ENCODE measurements around the gene NUP133. TPM values are rescaled to one million over a fixed set of nuclear protein-coding genes. Genes with fewer than 3 reads are reported as not detected.

The NUP133 gene
- total and polyA plus RNA-seq, 8 donors: 6.3 to 18.7 (median 14.6) TPM

GRCh38 chr1:229509576-229509975, 1.4 kb upstream of the NUP133 start:
- Histone ChIP-seq H3K27ac (no peak overlapping the region), H3K4me3 (no peak overlapping the region), H3K4me1 (peaks cover 0 to 19% (median 11%) of the 10 kb centered on the region in 3 donors), H3K36me3 (no peaks in the 10 kb centered on the region), H3K27me3 (no peaks in the 10 kb centered on the region), H3K9me3 (no peaks in the 10 kb centered on the region)
- TF ChIP-seq CTCF (IDR thresholded peaks at IDR 0.05): no peak
- FAIRE-seq (no peak), ATAC-seq (no peak), DNase-seq (no peak)
- 42 to 47% methylated on average over 2 of the region's 2 CpGs for WGBS, 2 donors
- intact Hi-C loops (cut with DNase I): no loop called here

DNA sequence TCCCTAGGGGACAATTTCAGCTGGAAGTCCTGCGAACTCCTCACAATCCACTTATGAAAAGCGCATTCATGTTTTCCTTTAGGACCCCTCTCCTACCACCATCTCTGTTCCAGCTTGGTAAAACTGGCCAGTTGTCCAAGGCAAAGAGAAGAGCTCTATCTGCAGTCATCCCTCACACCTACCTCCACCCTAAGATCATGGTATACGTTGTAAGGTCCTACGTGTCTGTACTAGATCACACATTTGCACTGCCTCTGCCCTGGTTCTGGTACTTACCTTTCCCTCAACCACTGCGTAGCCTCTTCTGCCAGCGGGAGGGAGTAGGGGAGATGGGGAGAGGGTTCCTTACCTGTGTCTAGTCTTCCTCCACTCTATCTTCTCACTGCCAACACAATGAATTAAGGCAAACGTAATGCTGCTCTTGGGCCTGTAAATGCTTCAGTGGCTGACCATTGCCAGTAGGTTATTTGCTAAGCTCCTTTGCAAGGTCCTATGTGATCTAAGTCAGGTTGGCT, 739 bp upstream of the NUP133 start:
- Histone ChIP-seq H3K36me3 (no peaks in the 10 kb centered on the region), H3K4me3 (peak overlapping the region; percentile 87 to 98 (median 96)), H3K27me3 (no peaks in the 10 kb centered on the region), H3K4me1 (peaks cover 0 to 19% (median 11%) of the 10 kb centered on the region in 3 donors), H3K27ac (peak overlapping the region; percentile 90 to 96 (median 94)), H3K9me3 (no peaks in the 10 kb centered on the region)
- TF ChIP-seq CTCF (IDR thresholded peaks at IDR 0.05): no peak
- FAIRE-seq (no peak), ATAC-seq (peak in 2 of 4 donors; percentile 4 to 6), DNase-seq (no peak)
- 68 to 74% methylated on average over 7 of the region's 7 CpGs for WGBS, 2 donors
- intact Hi-C loops (cut with DNase I): no loop called here

- Histone ChIP-seq H3K27ac (peak overlapping the region; percentile 90 to 96 (median 94)), H3K27me3 (no peaks in the 10 kb centered on the region), H3K4me3 (peak overlapping the region; percentile 87 to 98 (median 96)), H3K9me3 (no peaks in the 10 kb centered on the region), H3K4me1 (peaks cover 0 to 19% (median 11%) of the 10 kb centered on the region in 3 donors), H3K36me3 (no peaks in the 10 kb centered on the region)
- ATAC-seq (peak in 2 of 4 donors; percentile 0 to 2), DNase-seq (no peak), FAIRE-seq (no peak)
- TF ChIP-seq CTCF (IDR thresholded peaks at IDR 0.05): no peak
- intact Hi-C loops (cut with DNase I): no loop called here
- 2% methylated on average over 5 of the region's 5 CpGs for WGBS, 2 donors
These were observed 639 bp downstream of the NUP133 start for GRCh38 chr1:229507502-229507901.

DNA sequence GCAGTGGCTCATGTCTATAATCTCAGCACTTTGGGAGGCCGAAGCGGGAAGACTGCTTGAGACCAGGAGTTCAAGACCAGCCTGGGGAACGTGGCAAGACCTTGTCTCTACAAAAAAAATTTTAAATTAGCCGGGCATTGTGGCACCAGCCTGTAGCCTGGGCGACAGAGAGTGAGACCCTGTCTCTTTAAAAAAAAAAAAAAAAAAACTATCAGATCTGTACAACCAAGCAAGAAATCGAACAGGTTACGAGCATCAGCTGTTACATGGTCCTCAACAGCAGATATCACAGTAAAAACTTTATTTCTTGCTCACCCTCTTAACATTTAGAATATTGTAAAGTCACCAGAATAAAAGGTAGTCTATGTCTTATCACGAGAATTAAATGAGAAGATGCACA, 1.5 kb downstream of the NUP133 start:
- H3K4me3 ChIP-seq: peak overlapping the region in 1 of 4 donors; percentile 87
- H3K4me1 ChIP-seq: peaks cover 0 to 19% (median 11%) of the 10 kb centered on the region in 3 donors
- 56 to 57% methylated on average over 8 of the region's 8 CpGs for WGBS, 2 donors

More for the DNA sequence above, 1.5 kb downstream of the NUP133 start:
- FAIRE-seq (no peak), DNase-seq (no peak), ATAC-seq (no peak)
- H3K9me3 ChIP-seq: no peaks in the 10 kb centered on the region
- H3K36me3 ChIP-seq: no peaks in the 10 kb centered on the region
- H3K27ac ChIP-seq: no peak overlapping the region
- intact Hi-C loops (cut with DNase I): no loop called here
- no peaks in the 10 kb centered on the region for H3K27me3 ChIP-seq
- TF ChIP-seq CTCF (IDR thresholded peaks at IDR 0.05): no peak
